DND-41 (cell line): Measurements from ENCODE around the gene RPH3AL.

Source experiments
- ATAC-seq: fragments of 200-7000 bp; cut with Tn5 transposase; 3 replicates; pipeline ENCODE4 v1.9.1; 2021; ENCODE audit warnings: low read depth; ENCODE audit not compliant: insufficient read depth
- DNase-seq: peaks from one replicate; pipeline ENCODE4 v3.0.0-alpha.2; 2020
- H2AFZ ChIP-seq: 2 replicates; pipeline ENCODE4 v1.6.0; 2012; ENCODE audit warnings: low read depth, low read length
- H3K27ac ChIP-seq: 2 replicates; pipeline ENCODE4 v1.5.1; 2012; ENCODE audit warnings: low read length, inconsistent platforms
- H3K27me3 ChIP-seq: fragments of 200-600 bp; sonication (generic); 2 replicates; pipeline ENCODE4 v1.6.0; 2012; ENCODE audit warnings: low read length, mild to moderate bottlenecking, inconsistent platforms; ENCODE audit not compliant: insufficient read depth, poor library complexity
- H3K36me3 ChIP-seq: 2 replicates; pipeline ENCODE4 v1.5.1; 2012; ENCODE audit warnings: low read length, inconsistent platforms; ENCODE audit not compliant: insufficient read depth
- H3K4me1 ChIP-seq: 2 replicates; pipeline ENCODE4 v1.5.1; 2012; ENCODE audit warnings: mild to moderate bottlenecking, low read length; ENCODE audit not compliant: insufficient read depth
- H3K4me2 ChIP-seq: 2 replicates; pipeline ENCODE4 v1.6.0; 2012; ENCODE audit warnings: mild to moderate bottlenecking, moderate library complexity, low read length, inconsistent platforms; ENCODE audit not compliant: insufficient read depth
- H3K4me3 ChIP-seq, 2 experiments: fragments of 200-600 bp in 1 of 2; shearing (Covaris generic) in 1 of 2; 2 replicates each; pipeline ENCODE4 v1.5.1; 2012 to 2016; ENCODE audit warnings: inconsistent platforms in 2 of 2, low read length in 2 of 2, mild to moderate bottlenecking in 2 of 2, low read depth in 1 of 2, moderate library complexity in 1 of 2
- H3K79me2 ChIP-seq: 2 replicates; pipeline ENCODE4 v1.6.0; 2012; ENCODE audit warnings: low read length, inconsistent platforms; ENCODE audit not compliant: insufficient read depth
- H3K9ac ChIP-seq: 2 replicates; pipeline ENCODE4 v1.6.0; 2012; ENCODE audit warnings: low read depth, mild to moderate bottlenecking, inconsistent platforms, low read length, moderate library complexity
- H3K9me3 ChIP-seq: 2 replicates; pipeline ENCODE4 v1.5.1; 2012; ENCODE audit warnings: low read length, moderate library complexity, mild to moderate bottlenecking, inconsistent platforms; ENCODE audit not compliant: insufficient read depth, severe bottlenecking
- H4K20me1 ChIP-seq: 2 replicates; pipeline ENCODE4 v1.6.0; 2012; ENCODE audit warnings: low read length; ENCODE audit not compliant: insufficient read depth
- CTCF ChIP-seq: IDR thresholded peaks from 2 replicates; pipeline ENCODE4 v1.5.1; 2012; ENCODE audit warnings: borderline replicate concordance, low read length, moderate library complexity, mild to moderate bottlenecking; ENCODE audit not compliant: poor library complexity, severe bottlenecking; ENCODE audit errors: extremely low read depth
- EZH2 ChIP-seq: IDR thresholded peaks from 3 replicates; pipeline ENCODE4 v1.6.1; 2012; ENCODE audit warnings: borderline replicate concordance, low read depth, mild to moderate bottlenecking, moderate library complexity, low read length, inconsistent platforms; ENCODE audit not compliant: severe bottlenecking

RPH3AL gene

GRCh38 chr17:307741-308507 lies 44.7 kb downstream of the RPH3AL start:
- Histone ChIP-seq H3K4me3 (no peak overlapping the region), H4K20me1 (peaks cover 6% of the 10 kb centered on the region; the same call in 1 of the 2 replicates), H3K4me2 (no peak overlapping the region), H3K36me3 (no peaks in the 10 kb centered on the region), H3K27me3 (no peaks in the 10 kb centered on the region), H3K4me1 (no peaks in the 10 kb centered on the region), H2AFZ (no peak overlapping the region), H3K9me3 (no peaks in the 10 kb centered on the region), H3K27ac (no peak overlapping the region), H3K79me2 (no peaks in the 10 kb centered on the region), H3K9ac (no peak overlapping the region)
- DNase-seq, result no peak
- TF ChIP-seq CTCF (no peak), EZH2 (no peak)
- no peak for ATAC-seq

GRCh38 chr17:307295-307691 lies 45.3 kb downstream of the RPH3AL start:
- Histone ChIP-seq H3K9ac (no peak overlapping the region), H3K4me3 (no peak overlapping the region), H2AFZ (no peak overlapping the region), H3K79me2 (no peaks in the 10 kb centered on the region), H3K4me2 (no peak overlapping the region), H3K36me3 (no peaks in the 10 kb centered on the region), H3K4me1 (no peaks in the 10 kb centered on the region), H3K27me3 (no peaks in the 10 kb centered on the region), H3K9me3 (no peaks in the 10 kb centered on the region), H3K27ac (no peak overlapping the region), H4K20me1 (peaks cover 2% of the 10 kb centered on the region; the same call in 1 of the 2 replicates)
- DNase-seq (no peak), ATAC-seq (no peak)
- no peak for TF ChIP-seq EZH2
- no peak for TF ChIP-seq CTCF

GRCh38 chr17:306536-307294 lies 45.9 kb downstream of the RPH3AL start:
- H3K9me3 ChIP-seq, result no peaks in the 10 kb centered on the region
- H4K20me1 ChIP-seq, result peaks cover 2% of the 10 kb centered on the region; the same call in 1 of the 2 replicates
- TF ChIP-seq EZH2, result no peak
- TF ChIP-seq CTCF, result no peak
- DNase-seq, result no peak
- no peak overlapping the region for H3K27ac ChIP-seq
- H3K27me3 ChIP-seq, result no peaks in the 10 kb centered on the region
- no peak overlapping the region for H3K4me3 ChIP-seq
- no peak overlapping the region for H3K9ac ChIP-seq
- H3K4me2 ChIP-seq, result no peak overlapping the region
- H3K4me1 ChIP-seq, result no peaks in the 10 kb centered on the region
- no peaks in the 10 kb centered on the region for H3K36me3 ChIP-seq
- H2AFZ ChIP-seq, result no peak overlapping the region
- ATAC-seq, result no peak
- no peaks in the 10 kb centered on the region for H3K79me2 ChIP-seq
